B cell (primary cell): ENCODE data around the gene CATSPERE.

Source experiments
- CTCF ChIP-seq: fragments of 200-600 bp; IDR thresholded peaks from one replicate; pipeline ENCODE4 v1.8.0; 2022; ENCODE audit warnings: antibody characterized with exemption, mild to moderate bottlenecking
- EZH2 ChIP-seq: IDR thresholded peaks from 2 replicates; pipeline ENCODE4 v1.6.1; 2012; ENCODE audit warnings: borderline replicate concordance, low read depth, mild to moderate bottlenecking, moderate library complexity, low read length; ENCODE audit not compliant: insufficient read depth, poor library complexity, severe bottlenecking

GRCh38 chr1:244628789-244629188, 167.7 kb downstream of the CATSPERE start:
- TF ChIP-seq CTCF, result no peak
- no peak for TF ChIP-seq EZH2
